HL-60/S4 treated with phorbol 12-myristate 13-acetate at 8.2 ng/mL for 4 days and 3 days (cell line): ENCODE data around the gene NPIPB13.
"Not testable (repeated sequence)": the region's sequence is repeated elsewhere in the genome, so short reads cannot be mapped to it uniquely, and the experiment has no call there.

Source experiments
- in situ Hi-C: fragments of 300-500 bp; cut with MboI; formaldehyde crosslinking; loops from 2 replicates; pipeline ENCODE4 v1.15.0; 2022; ENCODE audit warnings: low sequenced_read_pairs

The NPIPB13 gene

DNA sequence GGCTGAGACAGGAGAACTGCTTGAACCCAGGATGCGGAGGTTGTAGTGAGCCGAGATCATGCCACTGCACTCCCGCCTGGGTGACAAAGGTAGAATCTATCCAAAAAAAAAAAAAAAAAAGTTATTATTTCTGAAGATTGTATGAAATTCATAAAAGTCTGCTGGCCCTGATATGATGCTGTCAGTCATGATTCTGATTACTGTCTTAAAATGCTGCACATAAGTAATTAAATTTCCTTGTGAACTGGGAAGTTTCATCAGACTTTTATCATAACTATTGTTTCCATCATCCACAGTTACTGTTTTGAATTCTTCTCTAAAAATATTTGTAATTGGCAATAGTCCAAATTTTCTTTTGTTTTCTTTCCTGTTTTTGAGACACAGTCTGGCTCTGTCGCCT lies at the start of gene NPIPB13:
Gene NPIPB13, minus strand, starts transcription at position 101 of the 400 bp plus-strand sequence. CDS start 2,906 bp downstream, outside the sequence.
- in situ Hi-C loops, result not testable (repeated sequence)

DNA sequence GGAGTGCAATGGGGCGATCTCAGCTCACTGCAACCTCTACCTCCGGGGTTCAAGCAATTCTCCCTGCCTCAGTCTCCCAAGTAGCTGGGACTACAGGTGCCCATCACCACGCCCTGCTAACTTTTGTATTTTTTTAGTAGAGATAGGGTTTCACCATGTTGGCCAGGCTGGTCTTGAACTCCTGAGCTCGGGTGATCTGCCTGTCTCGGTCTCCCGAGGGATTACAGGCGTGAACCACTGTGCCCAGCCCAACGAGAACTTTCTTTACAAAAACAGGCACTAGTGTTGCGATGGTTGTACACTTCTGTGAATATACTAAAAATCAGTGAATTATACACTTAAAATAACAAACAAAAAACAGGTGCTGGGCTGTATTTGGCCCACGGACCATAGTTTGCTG lies 34.1 kb upstream of the NPIPB13 start:
- in situ Hi-C loops, result not testable (repeated sequence)

DNA sequence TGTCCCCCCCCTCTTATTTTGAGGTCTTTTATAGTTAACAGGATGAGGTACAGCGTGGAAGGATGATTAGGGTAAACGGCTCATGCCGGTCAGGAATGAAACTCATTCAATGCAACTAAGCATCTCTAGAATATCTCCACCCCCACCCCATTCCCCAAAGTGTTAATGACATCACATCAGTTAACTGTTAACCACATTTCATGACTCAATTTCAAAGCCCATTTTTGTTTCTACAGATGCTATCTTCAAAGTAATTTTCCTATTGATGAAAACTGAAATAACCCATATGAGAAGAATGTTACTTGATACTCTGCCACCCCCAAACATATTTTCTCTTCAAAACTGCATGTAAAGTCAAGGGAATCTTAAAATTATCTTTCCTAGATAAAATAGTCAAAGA lies 30.2 kb upstream of the NPIPB13 start:
- in situ Hi-C loops, result not testable (repeated sequence)

DNA sequence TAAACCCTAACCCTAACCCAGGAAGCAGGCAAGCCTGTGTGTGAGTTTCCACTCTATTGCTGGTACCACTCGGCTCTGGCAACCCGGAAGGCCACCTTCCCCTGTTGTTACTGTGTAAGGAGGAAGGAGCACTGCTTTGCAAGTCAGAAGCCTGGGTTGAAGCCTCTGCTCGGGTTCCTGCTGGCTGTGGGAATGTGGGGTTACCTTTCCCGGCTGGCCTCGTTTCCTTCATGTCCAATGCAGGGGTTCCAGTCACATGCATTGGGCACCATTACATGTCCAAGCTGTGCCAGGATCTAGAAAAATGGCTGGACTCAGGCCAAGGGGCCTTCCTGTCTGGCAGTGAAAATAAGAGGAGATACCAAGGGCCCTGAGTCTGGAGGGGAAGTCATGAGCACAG lies 31.2 kb downstream of the NPIPB13 start:
- in situ Hi-C loops, result not testable (repeated sequence)

DNA sequence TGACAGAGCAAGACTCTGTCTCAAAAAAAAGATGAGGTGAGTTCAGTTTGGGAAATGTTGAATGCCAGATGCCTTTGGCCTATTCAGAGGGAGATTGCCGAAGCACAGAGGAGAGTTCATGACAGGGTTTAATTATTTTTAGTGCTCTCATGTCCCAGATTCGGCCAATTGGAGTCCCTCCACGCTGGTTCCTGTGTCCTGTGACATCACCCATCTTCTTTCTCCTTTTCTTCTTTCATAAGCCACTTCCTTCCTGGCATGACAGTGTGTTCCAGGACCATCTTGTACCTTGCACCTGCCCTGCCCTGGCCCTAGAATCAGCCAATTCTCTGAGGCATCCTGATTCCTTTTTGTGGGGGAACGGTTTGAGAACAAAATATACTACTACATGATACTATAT lies 36.9 kb downstream of the NPIPB13 start:
- in situ Hi-C loops, result not testable (repeated sequence)

DNA sequence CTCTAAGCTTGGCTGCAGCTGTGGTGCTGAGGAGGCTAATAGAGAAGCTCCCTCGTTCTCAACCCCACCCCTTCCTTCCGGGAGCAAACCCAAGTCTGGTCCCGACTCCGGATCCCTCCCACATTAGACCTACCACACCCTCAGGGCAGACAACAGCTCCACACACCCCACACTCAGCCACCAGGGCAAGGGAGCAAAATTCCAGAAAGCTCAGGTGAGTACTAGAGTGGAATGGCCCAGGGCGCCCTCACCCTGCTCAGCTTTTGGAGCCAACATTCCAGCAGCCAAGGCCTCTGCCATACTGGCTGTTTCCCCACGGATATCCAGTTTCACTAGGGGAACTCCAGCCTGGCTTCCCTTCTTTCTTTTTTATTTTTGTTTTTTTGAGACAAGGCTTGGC lies 39.2 kb downstream of the NPIPB13 start:
- in situ Hi-C loops, result not testable (repeated sequence)

DNA sequence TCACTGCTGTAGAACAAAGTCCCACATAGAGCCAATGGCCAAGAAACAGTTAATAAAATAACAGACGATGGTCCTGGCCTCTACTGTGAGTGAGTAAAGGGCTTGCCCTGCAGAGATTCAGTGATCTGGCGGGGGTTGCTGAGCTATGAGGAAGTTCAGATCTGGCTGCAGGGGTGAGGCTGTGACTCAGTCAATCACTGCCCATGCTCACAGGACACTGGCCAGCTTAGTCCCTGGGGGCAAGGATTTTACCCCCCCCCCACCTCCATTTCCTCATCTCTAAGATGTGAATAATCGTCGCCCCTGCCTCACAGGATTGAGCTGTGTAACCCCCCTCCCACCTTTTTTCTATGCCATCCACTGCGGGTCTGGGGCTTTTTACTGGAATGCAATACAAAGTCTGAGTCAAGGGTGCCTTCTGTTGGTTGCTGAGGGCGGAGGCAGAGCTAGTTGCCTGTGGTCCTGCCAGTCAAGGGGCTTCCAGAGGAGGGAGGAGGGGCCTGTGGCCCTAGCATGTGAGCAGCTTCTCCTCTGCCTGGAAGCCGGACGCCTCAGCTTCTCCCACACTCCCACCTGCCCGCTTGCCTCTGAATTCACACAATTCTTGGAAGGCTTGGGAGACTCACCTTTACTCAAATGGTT lies 41.1 kb downstream of the NPIPB13 start:
- in situ Hi-C loops, result not testable (repeated sequence)

DNA sequence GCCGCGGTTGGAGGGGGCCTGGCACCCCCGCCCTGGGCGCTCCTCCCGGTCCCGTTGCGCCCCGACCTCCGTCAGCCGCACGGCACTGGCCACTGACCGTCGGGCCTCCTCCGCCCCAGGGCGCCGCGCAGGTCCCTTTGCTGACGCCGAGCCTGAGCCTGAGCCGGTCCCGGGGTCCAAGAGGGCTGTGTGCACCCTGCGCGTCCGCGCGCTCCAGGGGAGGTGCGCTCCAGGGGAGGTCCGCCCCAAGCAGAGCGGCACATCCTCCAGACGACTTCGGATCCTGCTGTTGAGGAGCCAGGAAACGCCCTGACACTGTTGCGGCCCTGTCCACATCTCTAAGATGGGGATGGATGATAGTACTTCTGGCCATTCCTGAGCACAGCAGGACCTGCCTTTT lies 42.0 kb downstream of the NPIPB13 start:
- in situ Hi-C loops, result not testable (repeated sequence)

DNA sequence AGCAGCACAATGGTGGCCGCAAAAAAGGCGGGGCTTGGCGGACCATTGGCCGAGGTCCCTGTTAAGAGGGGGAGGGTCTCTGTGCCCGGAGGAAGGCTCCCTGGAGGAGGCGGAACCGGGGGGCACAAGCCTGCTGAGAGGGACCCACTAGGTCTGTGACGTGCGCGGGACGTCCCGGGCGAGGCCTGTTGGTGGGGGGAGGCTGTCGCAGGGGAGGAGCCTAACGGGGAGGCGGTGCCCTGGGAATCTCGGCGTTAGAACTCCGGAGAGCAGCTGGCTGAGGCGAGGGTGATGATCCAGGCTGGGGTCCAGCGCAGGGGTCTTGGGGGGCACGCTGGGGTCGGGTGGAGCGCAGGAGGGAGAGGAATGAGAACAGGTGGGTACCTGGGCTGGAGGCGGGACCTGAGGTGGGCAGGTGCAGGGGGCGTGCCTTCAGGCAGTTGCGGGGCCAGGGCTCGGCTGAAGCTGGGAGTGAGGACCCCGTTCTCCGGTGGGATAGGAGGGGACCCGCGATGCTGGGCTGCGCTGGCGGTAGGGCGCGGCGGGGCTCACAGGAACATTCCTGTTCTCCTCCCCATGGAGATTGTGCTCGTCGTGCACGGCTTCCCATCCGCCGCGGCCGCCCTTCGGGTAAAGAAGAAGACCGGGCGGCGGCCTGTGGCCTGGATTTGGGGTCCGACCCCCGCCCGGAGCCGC lies 42.6 kb downstream of the NPIPB13 start:
- in situ Hi-C loops, result not testable (repeated sequence)

DNA sequence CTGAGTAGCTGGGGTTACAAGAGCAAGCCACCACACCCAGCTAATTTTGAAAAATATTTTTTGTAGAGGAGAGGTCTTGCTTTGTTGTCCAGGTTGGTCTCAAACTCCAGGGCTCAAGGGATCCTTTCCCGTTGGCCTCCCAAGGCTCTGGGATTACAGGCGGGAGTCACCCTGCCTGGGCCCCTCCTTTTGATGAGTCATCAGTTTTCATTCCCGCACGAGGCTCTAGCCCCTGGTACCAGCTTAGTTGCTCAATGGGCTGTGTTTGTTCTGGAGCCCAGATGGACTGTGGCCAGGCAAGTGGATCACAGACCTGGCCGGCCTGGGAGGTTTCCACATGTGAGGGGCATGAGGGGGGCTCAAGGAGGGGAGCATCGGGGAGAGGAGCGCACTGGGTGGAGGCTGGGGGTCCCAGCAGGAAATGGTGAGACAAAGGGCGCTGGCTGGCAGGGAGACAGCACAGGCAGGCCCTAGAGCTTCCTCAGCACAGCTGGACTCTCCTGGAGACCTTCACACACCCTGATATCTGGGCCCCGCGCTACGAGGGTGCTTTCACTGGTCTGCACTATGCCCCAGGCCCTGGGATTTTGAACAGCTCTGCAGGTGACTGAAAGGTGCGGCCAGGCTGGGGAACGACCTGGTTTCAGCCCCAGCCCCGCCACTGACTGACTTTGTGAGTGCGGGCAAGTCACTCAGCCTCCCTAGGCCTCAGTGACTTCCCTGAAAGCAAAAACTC lies 48.5 kb downstream of the NPIPB13 start:
- in situ Hi-C loops, result not testable (repeated sequence)

DNA sequence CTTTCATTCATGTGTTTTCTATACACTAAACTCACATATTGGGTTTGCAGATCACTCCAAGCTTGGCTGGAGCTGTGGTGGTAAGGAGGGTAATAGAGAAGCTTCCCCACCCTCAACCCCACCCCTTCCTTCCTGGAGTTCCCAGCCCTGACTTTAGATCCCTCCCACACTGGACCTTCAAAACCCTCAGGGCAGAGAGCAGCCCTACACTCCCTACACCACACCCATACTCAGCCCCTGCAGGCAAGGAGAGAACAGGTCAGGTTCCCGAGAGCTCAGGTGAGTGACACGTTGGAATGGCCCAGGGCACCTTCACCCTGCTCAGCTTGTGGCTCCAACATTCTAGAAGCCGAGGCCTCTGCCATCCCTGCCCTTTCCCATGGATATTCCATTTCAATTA lies 49.2 kb downstream of the NPIPB13 start, which contains the start of gene SULT1A3:
Gene SULT1A3, plus strand, starts transcription at position 207 of the 400 bp plus-strand sequence. CDS start 1,474 bp downstream, outside the sequence.
- in situ Hi-C loops, result not testable (repeated sequence)
